Cardiac muscle cell (in vitro differentiated cells and primary cell): ENCODE results near the gene SLC25A26. TPM values are rescaled to one million over a fixed set of nuclear protein-coding genes. Genes with fewer than 3 reads are reported as not detected.
A peak's percentile ranks its signal among the peaks of the same experiment; 100 is the strongest.

Experiments
- DNase-seq, 2 donors: peaks; one replicate each; pipeline versions ENCODE4 v3.0.0 to v3.0.0-alpha.2; 2010 to 2017; ENCODE audit warnings: low read depth in 1 of 2, low spot score in 1 of 2
- H3K27ac ChIP-seq: fragments of 200-600 bp; sonication (generic); 2 replicates; pipeline ENCODE4 v1.5.1; 2016
- H3K27me3 ChIP-seq: fragments of 200-600 bp; sonication (generic); 2 replicates; pipeline ENCODE4 v1.6.0; 2016; ENCODE audit warnings: control low read depth
- H3K36me3 ChIP-seq: fragments of 200-600 bp; sonication (generic); 2 replicates; pipeline ENCODE4 v1.5.1; 2016; ENCODE audit warnings: control low read depth
- H3K4me1 ChIP-seq: fragments of 200-600 bp; sonication (generic); 2 replicates; pipeline ENCODE4 v1.8.1; 2017; ENCODE audit warnings: low read depth, mild to moderate bottlenecking, mixed run types
- H3K4me3 ChIP-seq: fragments of 200-600 bp; sonication (generic); 2 replicates; pipeline ENCODE4 v1.5.1; 2016; ENCODE audit warnings: mild to moderate bottlenecking
- H3K9me3 ChIP-seq: fragments of 200-600 bp; sonication (generic); 2 replicates; pipeline ENCODE4 v1.5.1; 2017; ENCODE audit warnings: low read depth, mild to moderate bottlenecking, control low read depth
- polyA plus RNA-seq: library from polyadenylated mRNA; unstranded; fragments of >200 nt; fragmentation: Nextera tagmentation; extraction: Ambion mirVana; gene quantifications from 2 replicates; pipeline ENCODE4 v1.2.1, GENCODE V29; 2016
- total RNA-seq: library from RNA; depleted of rRNA; stranded (reverse); fragments of >200 nt; gene quantifications from 2 replicates; pipeline ENCODE4 v1.2.3, GENCODE V29; 2016
- TF ChIP-seq, protein P1 (sequence below): IDR thresholded peaks from 2 replicates; pipeline ENCODE4 v1.5.1; 2012; ENCODE audit warnings: low read depth, mild to moderate bottlenecking, low read length

Gene SLC25A26
- total and polyA plus RNA-seq, 2 experiments from 2014 or later = 22.2 to 41.2 TPM

DNA sequence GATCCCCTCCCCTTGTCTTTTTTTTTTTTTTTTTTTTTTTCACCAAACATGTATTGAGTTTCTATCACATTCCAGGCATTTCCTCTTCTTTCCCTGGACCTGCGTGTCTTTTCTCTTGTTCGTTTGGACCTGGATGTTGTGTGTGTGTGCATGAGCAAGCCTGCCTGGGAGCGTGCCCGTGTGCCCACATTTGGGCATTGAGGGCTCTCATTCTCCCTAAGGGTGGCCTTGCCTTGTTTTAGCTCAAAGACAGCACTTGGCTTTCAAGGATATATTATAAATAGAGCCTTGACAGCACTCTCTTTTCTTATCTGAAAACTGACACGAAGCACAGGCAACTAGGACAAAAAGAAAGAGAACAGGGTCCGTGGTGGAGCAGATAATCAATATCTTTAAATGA, 39.0 kb upstream of the SLC25A26 start:
- TF ChIP-seq, protein P1, sequence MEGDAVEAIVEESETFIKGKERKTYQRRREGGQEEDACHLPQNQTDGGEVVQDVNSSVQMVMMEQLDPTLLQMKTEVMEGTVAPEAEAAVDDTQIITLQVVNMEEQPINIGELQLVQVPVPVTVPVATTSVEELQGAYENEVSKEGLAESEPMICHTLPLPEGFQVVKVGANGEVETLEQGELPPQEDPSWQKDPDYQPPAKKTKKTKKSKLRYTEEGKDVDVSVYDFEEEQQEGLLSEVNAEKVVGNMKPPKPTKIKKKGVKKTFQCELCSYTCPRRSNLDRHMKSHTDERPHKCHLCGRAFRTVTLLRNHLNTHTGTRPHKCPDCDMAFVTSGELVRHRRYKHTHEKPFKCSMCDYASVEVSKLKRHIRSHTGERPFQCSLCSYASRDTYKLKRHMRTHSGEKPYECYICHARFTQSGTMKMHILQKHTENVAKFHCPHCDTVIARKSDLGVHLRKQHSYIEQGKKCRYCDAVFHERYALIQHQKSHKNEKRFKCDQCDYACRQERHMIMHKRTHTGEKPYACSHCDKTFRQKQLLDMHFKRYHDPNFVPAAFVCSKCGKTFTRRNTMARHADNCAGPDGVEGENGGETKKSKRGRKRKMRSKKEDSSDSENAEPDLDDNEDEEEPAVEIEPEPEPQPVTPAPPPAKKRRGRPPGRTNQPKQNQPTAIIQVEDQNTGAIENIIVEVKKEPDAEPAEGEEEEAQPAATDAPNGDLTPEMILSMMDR = no peak
- H3K4me3 ChIP-seq = no peak overlapping the region
- H3K27me3 ChIP-seq = no peaks in the 10 kb centered on the region
- peak in 1 of 2 donors; percentile 57 for DNase-seq
- peaks cover 48% of the 10 kb centered on the region for H3K4me1 ChIP-seq
- H3K27ac ChIP-seq = peak overlapping the region; percentile 97
- H3K36me3 ChIP-seq = no peaks in the 10 kb centered on the region
- H3K9me3 ChIP-seq = no peaks in the 10 kb centered on the region

DNA sequence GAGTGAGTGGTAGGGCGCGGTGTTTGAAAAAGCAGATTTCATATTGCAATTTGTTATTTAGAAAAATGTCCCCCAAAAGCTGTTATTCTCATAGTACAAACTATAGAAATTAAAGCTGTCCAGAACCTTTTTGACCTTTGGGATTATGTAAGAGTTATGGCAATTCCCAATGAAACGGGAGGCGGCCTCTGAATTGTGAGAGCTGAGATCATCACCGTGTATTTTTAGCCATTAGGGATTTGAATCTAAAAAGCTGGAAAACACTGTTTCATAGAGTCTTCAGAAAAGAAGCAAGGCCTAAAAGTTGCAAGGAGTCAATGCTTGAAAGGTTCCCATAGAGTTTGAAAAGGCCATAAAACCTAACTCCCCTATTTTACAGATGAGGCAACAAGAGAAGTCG, 38.6 kb upstream of the SLC25A26 start:
- TF ChIP-seq, protein P1 = no peak
- H3K27ac ChIP-seq = peak overlapping the region; percentile 97
- no peaks in the 10 kb centered on the region for H3K27me3 ChIP-seq
- peaks cover 46% of the 10 kb centered on the region for H3K4me1 ChIP-seq
- H3K9me3 ChIP-seq = no peaks in the 10 kb centered on the region
- no peaks in the 10 kb centered on the region for H3K36me3 ChIP-seq
- DNase-seq = no peak
- H3K4me3 ChIP-seq = no peak overlapping the region

DNA sequence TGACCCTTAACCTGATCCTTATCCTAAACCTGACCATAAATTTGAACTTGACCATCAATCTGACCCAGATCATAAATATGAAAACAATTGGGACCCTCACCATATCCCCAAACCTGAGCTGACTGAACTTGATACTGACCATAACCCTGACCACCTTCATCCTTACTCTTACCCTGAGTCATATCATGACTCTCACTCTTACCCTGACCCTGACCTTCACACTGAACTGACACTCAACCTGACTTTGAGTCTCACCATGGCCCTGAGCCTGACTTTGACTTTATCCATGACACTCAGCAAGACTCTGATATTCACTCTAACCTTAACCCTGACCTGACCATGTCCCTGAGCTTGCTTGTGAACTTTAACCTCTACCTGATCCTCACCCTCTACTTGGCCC, 34.3 kb upstream of the SLC25A26 start:
- no peak overlapping the region for H3K27ac ChIP-seq
- peaks cover 26% of the 10 kb centered on the region for H3K4me1 ChIP-seq
- H3K36me3 ChIP-seq = no peaks in the 10 kb centered on the region
- DNase-seq = no peak
- TF ChIP-seq, protein P1 = no peak
- no peaks in the 10 kb centered on the region for H3K9me3 ChIP-seq
- no peak overlapping the region for H3K4me3 ChIP-seq
- no peaks in the 10 kb centered on the region for H3K27me3 ChIP-seq

DNA sequence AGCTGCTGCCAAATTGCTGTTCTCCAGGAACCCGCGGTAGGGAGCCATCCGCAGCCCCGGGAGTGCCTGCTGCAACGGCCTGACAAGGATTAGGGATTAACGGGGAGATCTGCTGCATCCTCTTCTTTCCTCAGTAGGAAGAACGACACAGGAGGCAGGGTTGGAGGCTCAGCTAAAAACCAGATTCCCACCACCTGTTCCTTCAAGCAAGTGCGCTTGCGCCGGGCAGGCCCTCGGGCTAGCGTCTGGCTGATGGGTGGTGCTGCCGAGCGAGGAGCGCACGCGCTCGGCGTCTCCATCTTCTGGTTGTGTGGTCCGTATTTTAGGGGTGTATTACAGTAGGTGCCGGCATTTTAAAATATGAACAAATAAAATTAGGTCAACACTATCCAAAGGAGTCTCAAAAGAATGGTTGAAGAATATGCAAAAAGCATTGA, 25.4 kb upstream of the SLC25A26 start:
- peak; percentile 26 to 54 for DNase-seq
- TF ChIP-seq, protein P1 = peak; percentile 24
- peaks cover 12% of the 10 kb centered on the region for H3K4me1 ChIP-seq
- H3K9me3 ChIP-seq = no peaks in the 10 kb centered on the region
- no peak overlapping the region for H3K4me3 ChIP-seq
- H3K27me3 ChIP-seq = no peaks in the 10 kb centered on the region
- peak overlapping the region; percentile 81 for H3K27ac ChIP-seq
- H3K36me3 ChIP-seq = no peaks in the 10 kb centered on the region

DNA sequence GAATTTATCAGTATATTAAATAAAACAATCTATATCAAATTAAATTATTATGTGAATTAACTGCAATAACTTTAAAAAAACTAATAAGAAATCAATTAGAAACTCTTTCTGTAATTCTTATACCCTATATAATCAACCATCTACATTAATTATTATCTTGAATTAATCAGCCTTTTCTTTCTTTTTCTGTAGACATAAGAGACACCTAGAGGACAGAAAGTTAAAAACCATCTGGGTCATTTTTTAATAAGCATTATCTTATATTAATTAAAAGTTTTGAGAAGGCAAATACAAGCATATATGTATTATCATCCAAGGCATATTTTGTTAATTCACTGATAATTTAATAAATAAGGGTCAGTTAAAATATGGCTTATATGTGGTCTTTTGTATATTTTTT, 24.2 kb upstream of the SLC25A26 start:
- H3K36me3 ChIP-seq = no peaks in the 10 kb centered on the region
- H3K27ac ChIP-seq = no peak overlapping the region
- H3K27me3 ChIP-seq = no peaks in the 10 kb centered on the region
- DNase-seq = no peak
- TF ChIP-seq, protein P1 = peak; percentile 23
- H3K4me1 ChIP-seq = peaks cover 12% of the 10 kb centered on the region
- no peaks in the 10 kb centered on the region for H3K9me3 ChIP-seq
- H3K4me3 ChIP-seq = no peak overlapping the region

DNA sequence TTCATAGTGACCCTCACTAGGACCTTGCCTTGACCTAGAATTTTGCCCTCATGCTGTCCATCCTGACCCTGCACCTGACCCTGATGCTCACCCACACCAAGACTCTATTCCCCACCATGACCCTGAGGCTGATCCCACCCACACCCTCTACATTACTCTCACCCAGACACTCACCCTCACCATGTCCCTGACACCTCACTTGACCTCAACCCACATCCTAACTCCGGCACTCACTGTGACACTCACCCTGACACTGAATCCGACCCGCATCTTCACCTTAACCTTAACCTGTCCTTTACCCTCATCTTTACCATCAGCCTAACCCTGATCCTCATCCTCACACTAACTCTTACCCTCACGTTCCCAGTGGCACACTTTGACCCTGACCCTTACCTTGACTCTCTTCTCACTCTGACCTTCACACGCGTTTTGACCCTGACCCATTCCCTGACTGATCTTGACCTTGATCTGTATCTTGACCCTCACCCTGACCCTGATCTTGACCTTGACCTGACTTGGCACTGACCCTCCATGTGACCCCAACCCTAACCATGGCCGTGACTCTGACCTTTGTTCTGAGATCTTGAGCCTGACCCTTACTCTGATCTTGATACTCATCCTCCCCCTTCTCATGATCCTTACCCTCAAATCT, 22.2 kb upstream of the SLC25A26 start:
- Histone ChIP-seq H3K4me1 (peaks cover 9% of the 10 kb centered on the region), H3K36me3 (no peaks in the 10 kb centered on the region), H3K4me3 (no peak overlapping the region), H3K9me3 (no peaks in the 10 kb centered on the region), H3K27me3 (no peaks in the 10 kb centered on the region), H3K27ac (no peak overlapping the region)
- TF ChIP-seq, protein P1 = no peak
- no peak for DNase-seq
